ENCODE results near the gene PRPF18. TPM values are rescaled to one million over a fixed set of nuclear protein-coding genes. Genes with fewer than 3 reads are reported as not detected.

PRPF18 gene
- total RNA-seq, 1 experiment from 2014 or later = 21.3 TPM

- DNase-seq = no peak
- H3K27ac Mint-ChIP-seq (ENCODE audit: unreplicated experiment) = no peak overlapping the region
- H3K4me1 Mint-ChIP-seq (ENCODE audit: low read depth, unreplicated experiment) = no peaks in the 10 kb centered on the region
- H3K27me3 Mint-ChIP-seq (ENCODE audit: unreplicated experiment) = no peaks in the 10 kb centered on the region
- peaks cover 14% of the 10 kb centered on the region for H3K9me3 Mint-ChIP-seq (ENCODE audit: low read depth, unreplicated experiment)
- intact Hi-C loops (cut with micrococcal nuclease; ENCODE audit: unreplicated experiment) = no loop called here
- CTCF ChIA-PET = interaction anchor here (0.7 kb wide), 1 partner anchor 133 kb away, joined by 4 read pairs; no protein-coding TSS in a partner anchor
- TF ChIP-seq CTCF (IDR thresholded peaks at IDR 0.05; ENCODE audit: unreplicated experiment) = no peak
- BruUV-seq (replicated peaks) = no TSS peak
- no peaks in the 10 kb centered on the region for H3K36me3 Mint-ChIP-seq (ENCODE audit: insufficient read depth, unreplicated experiment)
- H3K4me3 Mint-ChIP-seq (ENCODE audit: low read depth, unreplicated experiment) = no peak overlapping the region
Observed at GRCh38 chr10:13644866-13645265, 58.1 kb downstream of the PRPF18 start.

- H3K4me3 Mint-ChIP-seq (ENCODE audit: low read depth, unreplicated experiment) = no peak overlapping the region
- no peak for TF ChIP-seq CTCF (IDR thresholded peaks at IDR 0.05; ENCODE audit: unreplicated experiment)
Observed at GRCh38 chr10:13648425-13648824, 61.7 kb downstream of the PRPF18 start.

DNA sequence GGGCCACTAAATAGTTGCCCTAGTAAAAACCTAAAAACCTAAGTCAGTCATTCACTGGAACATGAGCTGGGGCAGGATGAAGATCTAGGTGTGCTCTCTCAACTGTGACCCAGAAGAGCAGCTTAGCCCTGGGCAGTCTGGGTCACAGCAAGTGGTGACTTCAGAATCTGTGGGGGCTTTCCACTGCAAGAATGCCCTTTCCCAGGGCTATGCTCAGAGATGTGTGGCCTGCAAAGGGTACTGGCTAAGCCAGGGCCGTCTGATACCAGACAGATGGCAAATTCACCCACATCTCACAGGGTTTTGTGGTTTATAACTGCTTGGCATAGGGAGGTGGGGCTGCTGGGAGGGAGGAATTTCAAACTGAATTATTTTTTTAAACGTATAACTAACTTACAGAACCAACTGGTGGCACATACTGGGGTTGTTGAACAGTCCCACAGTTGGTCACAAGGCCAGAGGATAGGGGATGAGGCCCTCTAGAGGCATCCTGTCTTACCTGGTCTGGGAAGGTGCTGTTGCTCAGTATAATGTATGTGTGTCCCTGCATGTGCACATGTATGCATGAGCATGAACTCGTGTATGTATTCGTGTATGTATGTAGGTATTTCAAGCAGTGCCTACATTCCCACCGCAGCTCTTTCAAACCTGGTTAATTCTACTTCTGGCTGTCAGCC lies 63.2 kb downstream of the PRPF18 start:
- no TSS peak for BruUV-seq (replicated peaks)
- H3K9me3 Mint-ChIP-seq (ENCODE audit: low read depth, unreplicated experiment) = no peaks in the 10 kb centered on the region
- no peak for DNase-seq
- H3K4me3 Mint-ChIP-seq (ENCODE audit: low read depth, unreplicated experiment) = no peak overlapping the region
- H3K4me1 Mint-ChIP-seq (ENCODE audit: low read depth, unreplicated experiment) = no peaks in the 10 kb centered on the region
- intact Hi-C loops (cut with micrococcal nuclease; ENCODE audit: unreplicated experiment) = no loop called here
- H3K36me3 Mint-ChIP-seq (ENCODE audit: insufficient read depth, unreplicated experiment) = peaks cover 6% of the 10 kb centered on the region
- CTCF ChIA-PET = no interaction called here
- no peaks in the 10 kb centered on the region for H3K27me3 Mint-ChIP-seq (ENCODE audit: unreplicated experiment)
- no peak overlapping the region for H3K27ac Mint-ChIP-seq (ENCODE audit: unreplicated experiment)
- TF ChIP-seq CTCF (IDR thresholded peaks at IDR 0.05; ENCODE audit: unreplicated experiment) = no peak

More at GRCh38 chr10:13648425-13648824, 61.7 kb downstream of the PRPF18 start:
- Mint-ChIP-seq H3K9me3 (ENCODE audit: low read depth, unreplicated experiment) (peaks cover 2% of the 10 kb centered on the region), H3K4me1 (ENCODE audit: low read depth, unreplicated experiment) (no peaks in the 10 kb centered on the region), H3K36me3 (ENCODE audit: insufficient read depth, unreplicated experiment) (no peaks in the 10 kb centered on the region), H3K27ac (ENCODE audit: unreplicated experiment) (no peak overlapping the region), H3K27me3 (ENCODE audit: unreplicated experiment) (no peaks in the 10 kb centered on the region)
- CTCF ChIA-PET = no interaction called here
- intact Hi-C loops (cut with micrococcal nuclease; ENCODE audit: unreplicated experiment) = no loop called here
- DNase-seq = no peak
- no TSS peak for BruUV-seq (replicated peaks)

GRCh38 chr10:13650961-13651360 lies 64.2 kb downstream of the PRPF18 start:
- Mint-ChIP-seq H3K36me3 (ENCODE audit: insufficient read depth, unreplicated experiment) (peaks cover 6% of the 10 kb centered on the region), H3K4me3 (ENCODE audit: low read depth, unreplicated experiment) (no peak overlapping the region), H3K9me3 (ENCODE audit: low read depth, unreplicated experiment) (no peaks in the 10 kb centered on the region), H3K4me1 (ENCODE audit: low read depth, unreplicated experiment) (no peaks in the 10 kb centered on the region), H3K27me3 (ENCODE audit: unreplicated experiment) (no peaks in the 10 kb centered on the region), H3K27ac (ENCODE audit: unreplicated experiment) (no peak overlapping the region)
- CTCF ChIA-PET = no interaction called here
- no peak for TF ChIP-seq CTCF (IDR thresholded peaks at IDR 0.05; ENCODE audit: unreplicated experiment)
- no peak for DNase-seq
- intact Hi-C loops (cut with micrococcal nuclease; ENCODE audit: unreplicated experiment) = no loop called here
- no TSS peak for BruUV-seq (replicated peaks)

Measured in Calu3 (cell line).